ENCODE measurements around the gene TIMM17B.

The TIMM17B gene

DNA sequence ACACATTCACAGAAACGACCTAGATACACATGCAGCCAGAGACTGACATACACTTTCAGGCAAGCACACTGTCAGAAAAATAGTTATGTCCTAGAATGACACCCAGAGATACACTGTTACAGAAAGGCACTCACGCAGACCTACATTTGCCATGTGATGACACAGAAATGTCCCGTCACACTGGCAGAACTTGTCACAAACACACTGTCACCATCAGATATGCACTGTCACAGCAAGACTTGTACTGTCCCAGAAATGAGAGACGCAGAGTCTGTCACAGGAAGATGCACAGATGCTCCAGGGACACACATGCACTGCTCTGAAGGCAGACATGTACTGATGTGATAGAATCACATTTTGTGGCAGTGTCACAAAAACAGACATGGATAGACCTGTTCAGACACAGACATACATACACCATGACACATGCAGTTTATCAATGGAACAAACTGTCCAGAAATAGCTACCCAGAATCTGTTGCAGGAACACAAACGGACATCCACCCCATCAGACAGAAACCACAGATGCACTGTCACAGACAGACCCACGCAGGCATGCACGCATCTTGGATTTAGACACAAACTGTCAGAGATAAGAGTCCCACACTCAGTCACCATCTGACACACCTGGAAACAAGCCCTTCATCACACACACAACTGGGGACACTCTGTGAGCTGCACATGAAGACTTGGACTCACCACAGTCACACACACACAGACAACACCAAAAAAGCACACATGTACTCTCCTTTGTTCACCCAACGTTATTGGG is 22.6 kb upstream of the TIMM17B start:
- H3K27me3 Mint-ChIP-seq (ENCODE audit: low read depth) = peaks cover 3% of the 10 kb centered on the region
- peaks cover 19% of the 10 kb centered on the region for H3K9me3 Mint-ChIP-seq
- H3K36me3 Mint-ChIP-seq (ENCODE audit: low read depth) = peaks cover 14% of the 10 kb centered on the region
- H3K4me1 Mint-ChIP-seq = peaks cover 17% of the 10 kb centered on the region
- TF ChIP-seq, protein P1, sequence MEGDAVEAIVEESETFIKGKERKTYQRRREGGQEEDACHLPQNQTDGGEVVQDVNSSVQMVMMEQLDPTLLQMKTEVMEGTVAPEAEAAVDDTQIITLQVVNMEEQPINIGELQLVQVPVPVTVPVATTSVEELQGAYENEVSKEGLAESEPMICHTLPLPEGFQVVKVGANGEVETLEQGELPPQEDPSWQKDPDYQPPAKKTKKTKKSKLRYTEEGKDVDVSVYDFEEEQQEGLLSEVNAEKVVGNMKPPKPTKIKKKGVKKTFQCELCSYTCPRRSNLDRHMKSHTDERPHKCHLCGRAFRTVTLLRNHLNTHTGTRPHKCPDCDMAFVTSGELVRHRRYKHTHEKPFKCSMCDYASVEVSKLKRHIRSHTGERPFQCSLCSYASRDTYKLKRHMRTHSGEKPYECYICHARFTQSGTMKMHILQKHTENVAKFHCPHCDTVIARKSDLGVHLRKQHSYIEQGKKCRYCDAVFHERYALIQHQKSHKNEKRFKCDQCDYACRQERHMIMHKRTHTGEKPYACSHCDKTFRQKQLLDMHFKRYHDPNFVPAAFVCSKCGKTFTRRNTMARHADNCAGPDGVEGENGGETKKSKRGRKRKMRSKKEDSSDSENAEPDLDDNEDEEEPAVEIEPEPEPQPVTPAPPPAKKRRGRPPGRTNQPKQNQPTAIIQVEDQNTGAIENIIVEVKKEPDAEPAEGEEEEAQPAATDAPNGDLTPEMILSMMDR (IDR thresholded peaks at IDR 0.05; ENCODE audit: unreplicated experiment in 3 of 3) = no peak
- no peak overlapping the region for H3K27ac Mint-ChIP-seq
- peak overlapping the region; percentile 81 to 86 (median 81) for H3K4me3 Mint-ChIP-seq

DNA sequence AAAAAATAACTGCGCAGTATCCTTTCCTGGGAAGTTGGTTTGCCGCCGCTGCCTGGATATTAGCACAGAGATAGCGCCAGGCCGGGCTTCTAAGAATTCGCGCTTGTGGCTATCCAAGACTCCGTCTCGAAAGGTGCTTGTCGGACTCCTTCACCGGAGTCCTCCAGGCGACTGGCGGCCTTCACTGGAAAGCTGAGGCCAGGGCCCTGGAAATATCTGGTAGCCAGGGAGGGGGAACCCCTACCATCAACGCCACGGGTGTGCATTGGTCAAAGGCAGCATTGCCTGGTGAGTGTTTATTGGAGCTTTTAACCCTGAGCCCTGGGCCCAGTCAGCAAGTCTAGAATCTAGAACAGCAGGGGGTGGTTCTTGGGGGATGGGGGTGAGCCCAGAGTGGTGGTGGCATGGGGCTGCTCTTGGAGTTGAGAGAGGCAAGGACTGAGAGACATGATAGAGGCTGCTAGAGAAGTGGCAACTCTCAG is 21.8 kb upstream of the TIMM17B start:
- Mint-ChIP-seq H3K4me3 (peak overlapping the region; percentile 81 to 86 (median 81)), H3K36me3 (ENCODE audit: low read depth) (peaks cover 11% of the 10 kb centered on the region), H3K27me3 (ENCODE audit: low read depth) (peaks cover 3% of the 10 kb centered on the region), H3K4me1 (peaks cover 17% of the 10 kb centered on the region), H3K9me3 (peaks cover 16% of the 10 kb centered on the region), H3K27ac (peak overlapping the region; percentile 47 to 86 (median 76))
- TF ChIP-seq, protein P1 (IDR thresholded peaks at IDR 0.05; ENCODE audit: unreplicated experiment in 3 of 3) = no peak

DNA sequence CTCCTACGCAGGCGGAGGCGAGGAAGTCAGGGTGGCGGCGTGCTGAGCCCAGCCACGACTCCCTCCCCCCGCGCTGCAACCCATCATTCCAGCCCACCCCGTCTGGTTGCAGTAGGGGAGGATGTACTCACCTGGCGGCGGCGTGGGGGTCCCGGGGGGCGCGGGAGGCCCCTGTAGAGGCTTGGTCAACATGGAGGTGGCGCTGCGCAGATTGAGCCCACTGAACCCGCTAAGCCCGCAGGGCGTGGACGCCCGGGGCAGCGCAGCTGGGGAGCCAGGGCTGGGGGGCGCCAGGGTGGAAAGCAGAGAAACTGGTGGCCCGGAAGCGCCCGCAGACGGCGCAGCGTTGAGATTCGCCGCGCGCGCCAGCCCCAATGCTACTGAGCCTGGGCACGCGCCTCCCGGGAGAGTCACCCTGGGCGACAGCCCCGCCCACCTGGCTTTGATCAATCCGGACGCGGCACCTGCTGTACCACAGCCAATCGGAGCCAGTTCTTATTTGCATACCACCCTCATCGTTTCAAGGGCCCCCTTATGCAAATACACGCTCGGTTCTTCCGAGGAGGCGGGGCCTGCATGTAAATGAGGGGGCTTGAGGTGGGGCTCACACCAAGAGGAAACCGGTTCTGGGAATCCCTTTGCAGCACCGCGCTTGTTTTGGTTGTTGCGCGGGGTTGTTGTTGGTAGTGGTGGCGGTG is 21.2 kb upstream of the TIMM17B start, which contains the start of gene PIM2:
Gene PIM2 (minus strand): TSS at position 382 of the 698 bp plus-strand sequence. CDS start 190 bp downstream, at position 192.
- Mint-ChIP-seq H3K4me3 (peak within 1 kb of the TSS; percentile 81 to 86 (median 81)), H3K27ac (peak within 1 kb of the TSS; percentile 47 to 86 (median 76)), H3K4me1 (peaks cover 17% of the 10 kb centered on the region)

GRCh38 chrX:48918301-48918642 is 20.7 kb upstream of the TIMM17B start:
- peaks cover 5% of the 10 kb centered on the region for H3K36me3 Mint-ChIP-seq (ENCODE audit: low read depth)
- peak overlapping the region in 1 of 3 experiments; percentile 68 for H3K27ac Mint-ChIP-seq
- peak overlapping the region; percentile 81 to 86 (median 81) for H3K4me3 Mint-ChIP-seq
- TF ChIP-seq, protein P1 (IDR thresholded peaks at IDR 0.05; ENCODE audit: unreplicated experiment in 3 of 3) = no peak
- H3K4me1 Mint-ChIP-seq = peaks cover 17% of the 10 kb centered on the region
- H3K27me3 Mint-ChIP-seq (ENCODE audit: low read depth) = peaks cover 3% of the 10 kb centered on the region
- peaks cover 12% of the 10 kb centered on the region for H3K9me3 Mint-ChIP-seq

More for the DNA sequence above, 21.2 kb upstream of the TIMM17B start, which contains the start of gene PIM2:
- TF ChIP-seq, protein P1 (IDR thresholded peaks at IDR 0.05; ENCODE audit: unreplicated experiment in 3 of 3) = no peak
- peaks cover 3% of the 10 kb centered on the region for H3K27me3 Mint-ChIP-seq (ENCODE audit: low read depth)
- peaks cover 5% of the 10 kb centered on the region for H3K36me3 Mint-ChIP-seq (ENCODE audit: low read depth)
- H3K9me3 Mint-ChIP-seq = peaks cover 12% of the 10 kb centered on the region

DNA sequence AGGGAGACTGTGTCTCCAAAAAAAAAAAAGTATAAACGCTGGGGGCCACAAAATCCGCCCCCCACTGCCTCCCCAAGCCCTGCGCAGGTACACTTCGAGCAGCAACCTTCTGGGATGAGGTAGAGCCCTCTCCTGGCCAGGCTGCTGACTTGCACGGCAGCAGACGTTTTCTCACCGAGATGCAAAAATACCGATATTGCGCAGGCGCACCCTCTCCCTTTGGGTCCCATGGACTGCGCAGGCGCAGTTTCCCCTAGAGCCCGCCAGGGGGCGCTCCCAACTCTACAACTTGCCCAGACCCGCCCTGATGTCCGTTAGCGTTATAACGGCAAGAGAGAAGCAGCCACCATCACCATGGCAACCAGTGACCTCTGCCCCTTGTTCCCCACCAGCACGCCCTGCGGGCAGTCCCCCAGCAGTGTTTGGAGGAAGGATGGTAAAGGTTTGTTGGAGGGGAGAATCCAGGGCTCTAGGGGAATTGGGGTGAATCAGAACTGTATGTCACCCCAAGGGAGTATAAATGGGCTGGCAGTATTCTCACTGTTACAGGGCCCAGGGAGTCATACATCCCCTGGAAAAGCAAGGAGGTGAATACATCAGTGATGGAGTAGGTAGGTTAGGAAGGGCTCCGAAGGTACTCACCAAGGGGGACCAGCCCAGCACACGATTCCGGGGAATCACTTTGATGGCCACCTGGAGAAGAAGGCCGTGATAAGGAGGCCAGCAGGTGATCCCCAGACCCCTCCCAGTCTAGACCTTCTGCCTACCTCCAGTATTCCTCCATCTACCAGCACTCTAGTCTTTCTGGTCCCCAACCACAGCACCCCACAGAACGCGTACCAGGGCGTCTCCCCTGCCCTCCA is 19.8 kb upstream of the TIMM17B start:
- H3K4me1 Mint-ChIP-seq = peaks cover 17% of the 10 kb centered on the region
- TF ChIP-seq, protein P1 (IDR thresholded peaks at IDR 0.05; ENCODE audit: unreplicated experiment in 3 of 3) = peak; percentile 86 to 90 (median 89)

More for the DNA sequence above, 19.8 kb upstream of the TIMM17B start:
- Mint-ChIP-seq H3K4me3 (peak overlapping the region; percentile 81 to 86 (median 81)), H3K36me3 (ENCODE audit: low read depth) (no peaks in the 10 kb centered on the region), H3K27ac (peak overlapping the region; percentile 28 to 64 (median 52)), H3K27me3 (ENCODE audit: low read depth) (peaks cover 3% of the 10 kb centered on the region), H3K9me3 (peaks cover 12% of the 10 kb centered on the region)
